Measurements from ENCODE around the gene STARD13.

STARD13 gene

GRCh38 chr13:33125821-33126570, 159.6 kb downstream of the STARD13 start:
- DNase-seq (ENCODE audit: low read depth in 3 of 3, low spot score in 1 of 3) = no peak

- no peak for DNase-seq (ENCODE audit: low read depth in 3 of 3, low spot score in 1 of 3)
These were observed 162.3 kb downstream of the STARD13 start for GRCh38 chr13:33123066-33123859.

GRCh38 chr13:33119856-33120543, 165.6 kb downstream of the STARD13 start:
- DNase-seq (ENCODE audit: low read depth in 3 of 3, low spot score in 1 of 3) = no peak

GRCh38 chr13:33119022-33119781, 166.4 kb downstream of the STARD13 start:
- DNase-seq (ENCODE audit: low read depth in 3 of 3, low spot score in 1 of 3) = no peak

- no peak for DNase-seq (ENCODE audit: low read depth in 3 of 3, low spot score in 1 of 3)
These were observed 169.1 kb downstream of the STARD13 start for GRCh38 chr13:33116321-33117010.

DNA sequence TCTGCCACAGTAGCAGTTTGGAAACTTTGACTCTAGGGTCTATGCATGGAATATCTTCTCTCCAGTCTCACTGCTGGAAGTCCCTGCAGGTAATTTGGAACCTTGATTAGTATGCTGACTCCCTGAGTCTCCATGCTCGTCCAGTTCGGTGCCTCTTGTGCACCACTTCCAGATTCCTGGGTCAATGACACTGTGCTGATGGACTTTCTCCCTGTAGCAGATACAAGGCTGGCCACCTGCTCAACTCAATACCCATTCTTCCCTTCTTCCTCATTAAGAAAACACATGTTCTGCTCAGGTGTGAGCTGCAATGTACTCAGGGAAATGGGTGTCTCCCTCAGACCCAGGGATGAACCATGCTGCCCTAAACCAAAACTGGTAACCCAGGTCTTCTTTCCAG, 170.3 kb downstream of the STARD13 start:
- DNase-seq (ENCODE audit: low read depth in 3 of 3, low spot score in 1 of 3) = no peak

GRCh38 chr13:33114146-33114545, 171.4 kb downstream of the STARD13 start:
- DNase-seq (ENCODE audit: low read depth in 3 of 3, low spot score in 1 of 3) = no peak

GRCh38 chr13:33112766-33113165, 172.8 kb downstream of the STARD13 start:
- no peak for DNase-seq (ENCODE audit: low read depth in 3 of 3, low spot score in 1 of 3)

GRCh38 chr13:33111414-33112110, 174.0 kb downstream of the STARD13 start:
- DNase-seq (ENCODE audit: low read depth in 3 of 3, low spot score in 1 of 3) = no peak

- DNase-seq (ENCODE audit: low read depth in 3 of 3, low spot score in 1 of 3) = no peak
These were observed 174.7 kb downstream of the STARD13 start for GRCh38 chr13:33110713-33111413.

DNA sequence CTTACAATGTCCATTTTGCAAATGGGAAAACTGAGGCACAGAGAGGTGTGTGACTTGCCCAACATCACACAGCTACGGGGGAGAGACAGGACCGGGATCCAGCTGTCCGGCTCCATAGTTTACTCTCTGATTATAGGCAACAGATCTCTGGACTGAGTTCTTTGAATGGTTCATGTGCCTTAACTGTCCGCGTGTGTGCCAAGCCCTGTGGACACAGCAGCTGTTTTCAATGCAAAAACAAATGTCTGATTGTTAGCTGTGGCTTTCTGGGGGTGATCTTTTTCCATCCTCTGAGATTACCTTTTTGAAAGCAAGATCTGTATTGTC, 175.2 kb downstream of the STARD13 start:
- DNase-seq (ENCODE audit: low read depth in 3 of 3, low spot score in 1 of 3) = no peak

DNA sequence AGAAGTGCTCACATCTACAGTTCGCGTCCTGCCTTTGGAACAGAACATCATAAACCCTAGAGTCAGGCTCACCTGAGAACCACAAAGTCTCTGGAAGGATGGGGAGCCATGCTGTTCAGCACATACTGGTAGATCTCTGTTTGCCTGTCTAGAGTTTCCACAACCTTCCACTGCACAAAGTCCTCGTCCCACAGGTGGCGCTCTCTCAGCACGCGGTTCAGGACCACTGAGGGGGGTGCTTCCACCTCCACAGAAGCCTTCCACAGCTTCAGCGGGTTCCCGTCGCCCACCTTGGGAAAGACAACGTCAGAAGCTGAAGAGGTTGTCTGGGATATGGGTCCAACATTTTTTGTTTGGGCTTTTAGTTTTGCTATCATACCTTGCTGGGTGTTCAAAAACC, 175.8 kb downstream of the STARD13 start:
- no peak for DNase-seq (ENCODE audit: low read depth in 3 of 3, low spot score in 1 of 3)

GRCh38 chr13:33109271-33109697, 176.3 kb downstream of the STARD13 start:
- no peak for DNase-seq (ENCODE audit: low read depth in 3 of 3, low spot score in 1 of 3)

- no peak for DNase-seq (ENCODE audit: low read depth in 3 of 3, low spot score in 1 of 3)
These were observed 176.9 kb downstream of the STARD13 start for GRCh38 chr13:33108620-33109019.

DNA sequence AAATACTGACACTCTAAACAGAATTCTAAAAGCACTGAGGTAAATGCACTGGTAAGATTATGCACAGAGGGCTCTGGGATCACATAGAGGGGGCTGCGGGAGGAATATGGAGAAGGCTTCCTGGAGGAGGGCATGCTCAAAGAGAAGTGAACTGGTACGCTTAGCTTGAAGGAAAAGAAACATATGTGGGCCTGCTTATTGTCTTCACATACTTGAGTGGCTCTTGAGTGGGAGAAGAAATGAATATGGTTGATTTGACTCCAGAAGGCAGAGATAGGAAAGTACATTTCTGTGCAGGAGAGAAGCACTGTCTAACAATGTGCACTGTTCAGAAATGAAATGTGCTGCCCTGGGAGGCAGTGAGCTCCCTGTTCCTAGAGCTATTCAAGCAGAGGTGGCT, 178.2 kb downstream of the STARD13 start:
- no peak for DNase-seq (ENCODE audit: low read depth in 3 of 3, low spot score in 1 of 3)

GRCh38 chr13:33106656-33107360, 178.7 kb downstream of the STARD13 start:
- no peak for DNase-seq (ENCODE audit: low read depth in 3 of 3, low spot score in 1 of 3)

GRCh38 chr13:33105387-33106005, 180.1 kb downstream of the STARD13 start:
- no peak for DNase-seq (ENCODE audit: low read depth in 3 of 3, low spot score in 1 of 3)

GRCh38 chr13:33103457-33103856, 182.1 kb downstream of the STARD13 start:
- DNase-seq (ENCODE audit: low read depth in 3 of 3, low spot score in 1 of 3) = no peak
